Upper lobe of left lung (tissue), 6 donors: ENCODE measurements around the gene NPAS4. TPM values are rescaled to one million over a fixed set of nuclear protein-coding genes. Genes with fewer than 3 reads are reported as not detected.
A peak's percentile ranks its signal among the peaks of the same experiment; 100 is the strongest.
"Not testable (repeated sequence)": the region's sequence is repeated elsewhere in the genome, so short reads cannot be mapped to it uniquely, and the experiment has no call there.

ENCODE experiments used
- ATAC-seq, 2 donors: fragments of 200-7000 bp; cut with Tn5 transposase; one replicate each; pipeline ENCODE4 v1.9.1; 2022; ENCODE audit warnings: mild to moderate bottlenecking in 2 of 2, moderate library complexity in 2 of 2; ENCODE audit not compliant: low FRiP score in 2 of 2
- DNase-seq, 2 donors: peaks; one replicate each; pipeline ENCODE4 v3.0.0-alpha.2; 2019 to 2020
- H3K27ac ChIP-seq, 4 donors: fragments of 200-600 bp; sonication (generic); one replicate each; pipeline ENCODE4 v1.5.1; 2016 to 2019
- H3K27me3 ChIP-seq, 4 donors: fragments of 200-600 bp; sonication (generic); one replicate each; pipeline ENCODE4 v1.5.1; 2017 to 2019
- H3K36me3 ChIP-seq, 4 donors: fragments of 200-600 bp; sonication (generic); one replicate each; pipeline ENCODE4 v1.5.1; 2016 to 2019
- H3K4me1 ChIP-seq, 4 donors: fragments of 200-600 bp; sonication (generic); one replicate each; pipeline ENCODE4 v1.5.1; 2018 to 2019
- H3K4me3 ChIP-seq, 4 donors: fragments of 200-600 bp; sonication (generic); one replicate each; pipeline ENCODE4 v1.5.1; 2017 to 2019; ENCODE audit warnings: mild to moderate bottlenecking in 2 of 4, moderate library complexity in 1 of 4
- H3K9me3 ChIP-seq, 4 donors: fragments of 200-600 bp; sonication (generic); one replicate each; pipeline ENCODE4 v1.5.1; 2018 to 2019
- CTCF ChIP-seq, 6 experiments: fragments of 450-650 bp in 4 of 6; fragments of 200-600 bp in 2 of 6; sonication (generic) in 2 of 6; IDR thresholded peaks; one replicate each; pipeline ENCODE4 v1.5.1; 2016 to 2019; ENCODE audit warnings: antibody characterized with exemption in 6 of 6
- EP300 ChIP-seq, 4 donors: sonication (generic); formaldehyde crosslinking; IDR thresholded peaks; one replicate each; pipeline ENCODE4 v1.5.1; 2017; ENCODE audit warnings: antibody characterized with exemption in 4 of 4, control low read depth in 2 of 4
- POLR2A ChIP-seq, 4 donors: fragments of 450-650 bp; IDR thresholded peaks; one replicate each; pipeline ENCODE4 v1.5.1; 2016 to 2017; ENCODE audit warnings: antibody characterized with exemption in 4 of 4, mild to moderate bottlenecking in 2 of 4
- POLR2AphosphoS5 ChIP-seq, 2 donors: sonication (generic); formaldehyde crosslinking; IDR thresholded peaks; one replicate each; pipeline ENCODE4 v1.5.1; 2017; ENCODE audit warnings: antibody characterized with exemption in 2 of 2
- WGBS, 2 donors: methylation state at CpG; one replicate each; pipeline ENCODE4 v1.1.5; 2017 to 2018; 5-methylcytosine and 5-hydroxymethylcytosine counted together
- total RNA-seq, 6 donors: library from RNA; depleted of rRNA in 4 of 6; stranded (reverse); fragments of >200 nt in 4 of 6; gene quantifications; one replicate each; pipeline versions ENCODE4 v1.1.0 to v1.2.1, GENCODE V29; 2016 to 2021
- donor health status: DM: no; HTN: no; CAD: no; lungs with moderate emphysema.
- donor health status: DM: no; HTN: yes; CAD: no; lungs with severe emphysema.

NPAS4 gene
- total RNA-seq, 6 donors from 2014 or later = not detected

GRCh38 chr11:66462911-66463310 is 42.1 kb downstream of the NPAS4 start:
- Histone ChIP-seq H3K4me3 (no peak overlapping the region), H3K4me1 (peaks cover 7 to 18% (median 10%) of the 10 kb centered on the region in 4 donors), H3K27ac (no peak overlapping the region), H3K27me3 (no peaks in the 10 kb centered on the region), H3K9me3 (no peaks in the 10 kb centered on the region), H3K36me3 (no peaks in the 10 kb centered on the region)
- TF ChIP-seq POLR2A (IDR thresholded peaks at IDR 0.05) = no peak
- no peak for TF ChIP-seq POLR2AphosphoS5 (IDR thresholded peaks at IDR 0.05)
- no peak for TF ChIP-seq CTCF (IDR thresholded peaks at IDR 0.05)
- TF ChIP-seq EP300 (IDR thresholded peaks at IDR 0.05) = no peak
- ATAC-seq (no peak), DNase-seq (no peak)
- WGBS, 2 donors = 74 to 89% methylated on average over 3 of the region's 3 CpGs

GRCh38 chr11:66464116-66464515 is 43.3 kb downstream of the NPAS4 start:
- not testable (repeated sequence) for H3K27me3 ChIP-seq, H3K4me3 ChIP-seq, H3K27ac ChIP-seq, ATAC-seq, H3K9me3 ChIP-seq, DNase-seq, H3K36me3 ChIP-seq
- H3K4me1 ChIP-seq = peaks cover 10 to 23% (median 15%) of the 10 kb centered on the region in 4 donors
- 73 to 83% methylated on average over 5 of the region's 5 CpGs for WGBS, 2 donors

GRCh38 chr11:66464916-66465315 is 44.1 kb downstream of the NPAS4 start:
- WGBS, 2 donors = 89% methylated on average over 1 of the region's 1 CpG
- ATAC-seq (no peak), DNase-seq (no peak)
- no peak for TF ChIP-seq POLR2A (IDR thresholded peaks at IDR 0.05)
- no peak for TF ChIP-seq EP300 (IDR thresholded peaks at IDR 0.05)
- TF ChIP-seq CTCF (IDR thresholded peaks at IDR 0.05) = no peak
- TF ChIP-seq POLR2AphosphoS5 (IDR thresholded peaks at IDR 0.05) = no peak
- H3K27me3 ChIP-seq = no peaks in the 10 kb centered on the region
- peaks cover 10 to 23% (median 15%) of the 10 kb centered on the region in 4 donors for H3K4me1 ChIP-seq
- H3K27ac ChIP-seq = no peak overlapping the region
- H3K36me3 ChIP-seq = no peaks in the 10 kb centered on the region
- no peak overlapping the region for H3K4me3 ChIP-seq
- H3K9me3 ChIP-seq = no peaks in the 10 kb centered on the region

- Histone ChIP-seq H3K36me3 (no peaks in the 10 kb centered on the region), H3K4me3 (peak overlapping the region in 3 of 4 donors; percentile 76 to 98 (median 86)), H3K4me1 (peaks cover 10 to 23% (median 15%) of the 10 kb centered on the region in 4 donors), H3K27ac (peak overlapping the region in 3 of 4 donors; percentile 74 to 83 (median 80)), H3K27me3 (no peaks in the 10 kb centered on the region), H3K9me3 (no peaks in the 10 kb centered on the region)
- DNase-seq (no peak), ATAC-seq (no peak)
- 54 to 58% methylated on average over 16 to 19 of the region's 19 CpGs for WGBS, 2 donors
- TF ChIP-seq EP300 (IDR thresholded peaks at IDR 0.05) (no peak), CTCF (IDR thresholded peaks at IDR 0.05) (no peak), POLR2AphosphoS5 (IDR thresholded peaks at IDR 0.05) (no peak), POLR2A (IDR thresholded peaks at IDR 0.05) (no peak)
Measured at GRCh38 chr11:66465373-66466224, 44.8 kb downstream of the NPAS4 start.

DNA sequence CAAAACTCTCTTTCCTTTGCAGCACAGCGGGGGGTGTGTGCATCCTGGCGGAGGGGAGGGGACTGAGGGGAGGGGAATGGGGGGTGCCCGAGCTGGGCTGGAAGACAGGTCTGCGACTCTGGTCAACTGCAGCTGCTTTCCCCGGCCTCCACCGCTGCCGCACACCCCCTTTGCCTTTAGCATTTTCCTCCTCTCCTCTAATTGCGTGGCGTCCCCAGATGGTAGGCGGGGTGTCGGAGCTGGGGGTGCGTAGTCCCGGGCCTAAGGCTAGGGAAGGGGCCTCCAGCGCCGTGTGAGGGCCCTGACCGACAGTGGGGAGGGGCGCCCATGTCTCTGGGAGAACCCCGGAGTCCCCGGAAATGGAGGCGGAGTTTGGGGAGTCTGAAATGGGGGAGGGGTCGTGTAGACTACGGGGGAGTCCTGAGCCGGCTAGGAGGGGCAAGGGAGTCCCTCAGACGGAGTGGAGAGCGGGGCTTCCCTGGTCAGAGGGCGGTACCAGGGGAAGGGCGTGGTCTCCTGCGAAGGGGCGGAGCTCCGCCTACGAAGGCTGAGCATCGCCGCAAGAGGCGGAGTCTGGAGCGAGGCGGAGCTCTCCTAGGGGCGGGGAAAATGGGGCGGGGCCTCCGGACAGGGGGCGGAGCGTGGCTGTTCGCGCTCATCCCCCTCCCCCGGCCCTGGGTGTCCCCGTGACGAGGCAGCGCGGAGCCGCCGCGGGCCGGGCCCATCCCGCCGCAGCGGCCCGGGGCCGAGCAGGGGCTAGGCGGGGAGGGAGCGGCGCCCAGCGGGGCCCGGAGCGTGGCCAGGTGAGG is 45.6 kb downstream of the NPAS4 start, which contains the start of gene PELI3:
Gene PELI3, plus strand, starts transcription at position 681 of the 809 bp plus-strand sequence. CDS start 1,224 bp downstream, outside the sequence.
- H3K27me3 ChIP-seq = no peaks in the 10 kb centered on the region
- peak in 1 of 4 donors; percentile 63 for TF ChIP-seq POLR2A (IDR thresholded peaks at IDR 0.05)
- TF ChIP-seq EP300 (IDR thresholded peaks at IDR 0.05) = no peak
- peak; percentile 41 to 57 for TF ChIP-seq POLR2AphosphoS5 (IDR thresholded peaks at IDR 0.05)
- peaks cover 0 to 4% (median 0%) of the 10 kb centered on the region in 4 donors for H3K36me3 ChIP-seq
- H3K9me3 ChIP-seq = no peaks in the 10 kb centered on the region
- H3K27ac ChIP-seq = peak within 1 kb of the TSS; percentile 24 to 83 (median 77)
- peak; percentile 98 to 99 for ATAC-seq
- peak; percentile 95 to 98 for DNase-seq
- 0% methylated on average over 24 to 29 of the region's 63 CpGs for WGBS, 2 donors
- peak within 1 kb of the TSS; percentile 51 to 98 (median 81) for H3K4me3 ChIP-seq
- H3K4me1 ChIP-seq = peaks cover 10 to 23% (median 15%) of the 10 kb centered on the region in 4 donors
